A673 (cell line): ENCODE data around the gene AKAP1. TPM values are rescaled to one million over a fixed set of nuclear protein-coding genes. Genes with fewer than 3 reads are reported as not detected.

ENCODE experiments used
- BruUV-seq: library from RNA; stranded (reverse); fragments of 400-500 nt; replicated peaks from 2 replicates; lab custom pipeline; 2021; lab: Mats Ljungman, UMichigan
- CTCF ChIA-PET: fragments of 300-600 bp; sonication (Branson Sonifier 250); formaldehyde crosslinking; loops from one replicate; lab custom pipeline; 2022; ENCODE audit warnings: antibody characterized with exemption; lab: Charles Lee
- POLR2A ChIA-PET: fragments of 300-600 bp; sonication (Branson Sonifier 250); formaldehyde crosslinking; loops from one replicate; lab custom pipeline; 2022; ENCODE audit warnings: antibody characterized with exemption; ENCODE audit not compliant: low non-redundant PET; lab: Charles Lee
- DNase-seq: peaks from one replicate; pipeline ENCODE4 v3.0.0-alpha.2; 2015; ENCODE audit warnings: low spot score
- H3K27ac ChIP-seq: fragments of 200-600 bp; sonication (generic); 2 replicates; pipeline ENCODE4 v1.5.1; 2016; ENCODE audit warnings: mixed run types, low read depth, mild to moderate bottlenecking, mixed read lengths, antibody characterized with exemption, low read length; ENCODE audit not compliant: poor library complexity, severe bottlenecking
- H3K27me3 ChIP-seq: fragments of 200-600 bp; sonication (generic); replicated peaks from 2 replicates; pipeline ENCODE4 v1.6.1; 2017; ENCODE audit warnings: mixed run types, low read depth, mild to moderate bottlenecking, mixed read lengths, antibody characterized with exemption, low read length; ENCODE audit not compliant: insufficient read depth, poor library complexity
- H3K36me3 ChIP-seq: fragments of 200-600 bp; sonication (generic); 2 replicates; pipeline ENCODE4 v1.6.1; 2016; ENCODE audit warnings: mixed run types, mild to moderate bottlenecking, mixed read lengths, antibody characterized with exemption, low read length; ENCODE audit not compliant: insufficient read depth, poor library complexity, severe bottlenecking
- H3K4me1 ChIP-seq: fragments of 200-600 bp; sonication (generic); 2 replicates; pipeline ENCODE4 v1.6.1; 2017; ENCODE audit warnings: mixed run types, mild to moderate bottlenecking, mixed read lengths, antibody characterized with exemption, low read length; ENCODE audit not compliant: insufficient read depth, poor library complexity, severe bottlenecking
- H3K4me3 ChIP-seq: fragments of 200-600 bp; sonication (generic); 2 replicates; pipeline ENCODE4 v1.5.1; 2016; ENCODE audit warnings: low read depth, mixed run types, mild to moderate bottlenecking, mixed read lengths, low read length; ENCODE audit not compliant: poor library complexity, severe bottlenecking
- H3K9me3 ChIP-seq: fragments of 200-600 bp; sonication (generic); 2 replicates; pipeline ENCODE4 v1.6.1; 2016; ENCODE audit warnings: mixed run types, low read depth, mild to moderate bottlenecking, mixed read lengths, antibody characterized with exemption, low read length; ENCODE audit not compliant: poor library complexity, severe bottlenecking
- CTCF ChIP-seq: fragments of 300-800, 200-600 bp; sonication (generic); conservative IDR thresholded peaks from 2 replicates; pipeline ENCODE4 v1.5.1; 2017; ENCODE audit warnings: low read depth, mild to moderate bottlenecking, antibody characterized with exemption, low read length, moderate library complexity, mixed read lengths
- EZH2 ChIP-seq: fragments of 200-600 bp; sonication (generic); IDR thresholded peaks from 2 replicates; pipeline ENCODE4 v1.6.1; 2017; ENCODE audit warnings: borderline replicate concordance, low read depth, mild to moderate bottlenecking, mixed read lengths, antibody characterized with exemption, low read length; ENCODE audit not compliant: poor library complexity, severe bottlenecking
- intact Hi-C: fragments of 100-400 bp; cut with micrococcal nuclease; formaldehyde crosslinking; loops from one replicate; pipeline ENCODE4 v1.10.0; 2022; ENCODE audit not compliant: unreplicated experiment
- total RNA-seq: library from RNA; stranded (reverse); gene quantifications from 2 replicates; pipeline ENCODE4 v1.2.3, GENCODE V29; 2021

The AKAP1 gene
- total RNA-seq, 1 experiment from 2014 or later, result 43.4 TPM

GRCh38 chr17:57051886-57052361 is 33.1 kb upstream of the AKAP1 start:
- CTCF ChIA-PET, result no interaction called here

DNA sequence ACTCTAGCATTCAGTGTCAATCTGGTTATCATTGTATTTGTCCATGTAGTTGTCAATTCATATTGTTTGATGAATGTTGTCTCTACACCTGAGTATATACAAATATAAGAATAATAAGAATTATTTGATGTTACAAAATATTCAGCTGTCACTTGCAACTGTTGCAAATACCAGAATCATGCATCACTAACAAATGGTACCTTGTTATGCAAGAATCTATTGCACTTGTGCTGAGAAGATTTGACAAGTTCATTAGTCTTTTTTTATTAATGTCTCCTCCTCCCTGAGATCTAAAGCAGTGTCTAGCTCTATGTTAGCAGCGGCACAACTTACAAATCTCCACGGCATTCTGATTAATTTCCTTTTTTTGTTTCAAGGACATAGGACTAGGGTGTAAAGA is 22.2 kb upstream of the AKAP1 start:
- Histone ChIP-seq H3K4me1 (no peaks in the 10 kb centered on the region), H3K9me3 (no peaks in the 10 kb centered on the region), H3K27me3 (no peaks in the 10 kb centered on the region), H3K36me3 (no peaks in the 10 kb centered on the region), H3K27ac (no peak overlapping the region), H3K4me3 (no peak overlapping the region)
- ChIA-PET CTCF (no interaction called here), POLR2A (no interaction called here)
- intact Hi-C loops, result no loop called here
- DNase-seq, result no peak
- TF ChIP-seq CTCF (no peak), EZH2 (no peak)
- no TSS peak for BruUV-seq

More at GRCh38 chr17:57051886-57052361, 33.1 kb upstream of the AKAP1 start:
- POLR2A ChIA-PET, result interaction anchor here (0.6 kb wide), 1 partner anchor 1635 kb away, joined by 4 read pairs; no protein-coding TSS in a partner anchor
- H3K4me1 ChIP-seq, result no peaks in the 10 kb centered on the region
- TF ChIP-seq CTCF, result no peak
- no peak for TF ChIP-seq EZH2
- H3K9me3 ChIP-seq, result no peaks in the 10 kb centered on the region
- intact Hi-C loops, result no loop called here
- H3K4me3 ChIP-seq, result no peak overlapping the region
- no peak overlapping the region for H3K27ac ChIP-seq
- H3K27me3 ChIP-seq, result no peaks in the 10 kb centered on the region
- no TSS peak for BruUV-seq
- H3K36me3 ChIP-seq, result no peaks in the 10 kb centered on the region
- DNase-seq, result no peak

- TF ChIP-seq EZH2 (no peak), CTCF (no peak)
- Histone ChIP-seq H3K27ac (no peak overlapping the region), H3K9me3 (no peaks in the 10 kb centered on the region), H3K4me3 (no peak overlapping the region), H3K36me3 (no peaks in the 10 kb centered on the region), H3K4me1 (peaks cover 3% of the 10 kb centered on the region), H3K27me3 (no peaks in the 10 kb centered on the region)
- ChIA-PET CTCF (no interaction called here), POLR2A (no interaction called here)
- BruUV-seq, result no TSS peak
- DNase-seq, result no peak
- intact Hi-C loops, result no loop called here
Observed at GRCh38 chr17:57067162-57067561, 17.9 kb upstream of the AKAP1 start.
